Activated naive CD8-positive, alpha-beta T cell (primary cell): ENCODE results near the gene MITF.

Experiments
- H3K27ac Mint-ChIP-seq: one replicate; pipeline ENCODE4 v1.8.0; 2021; ENCODE audit warnings: mixed read lengths
- H3K27me3 Mint-ChIP-seq: one replicate; pipeline ENCODE4 v1.8.0; 2021; ENCODE audit warnings: mixed read lengths
- H3K36me3 Mint-ChIP-seq: one replicate; pipeline ENCODE4 v1.8.0; 2021; ENCODE audit warnings: mixed read lengths
- H3K4me1 Mint-ChIP-seq: one replicate; pipeline ENCODE4 v1.8.0; 2021; ENCODE audit warnings: low read depth, mixed read lengths
- H3K4me3 Mint-ChIP-seq: one replicate; pipeline ENCODE4 v1.8.0; 2021; ENCODE audit warnings: mild to moderate bottlenecking, mixed read lengths
- H3K9me3 Mint-ChIP-seq: one replicate; pipeline ENCODE4 v1.8.0; 2021; ENCODE audit warnings: low read depth, mixed read lengths

The MITF gene

GRCh38 chr3:69815970-69816369, 76.7 kb downstream of the MITF start:
- H3K4me1 Mint-ChIP-seq, result no peaks in the 10 kb centered on the region
- H3K9me3 Mint-ChIP-seq, result no peaks in the 10 kb centered on the region
- H3K27ac Mint-ChIP-seq, result no peak overlapping the region
- peaks cover 3% of the 10 kb centered on the region for H3K27me3 Mint-ChIP-seq
- H3K4me3 Mint-ChIP-seq, result no peak overlapping the region
- H3K36me3 Mint-ChIP-seq, result no peaks in the 10 kb centered on the region

GRCh38 chr3:69817988-69818387, 78.7 kb downstream of the MITF start:
- no peak overlapping the region for H3K27ac Mint-ChIP-seq
- H3K4me1 Mint-ChIP-seq, result no peaks in the 10 kb centered on the region
- peaks cover 3% of the 10 kb centered on the region for H3K27me3 Mint-ChIP-seq
- no peaks in the 10 kb centered on the region for H3K36me3 Mint-ChIP-seq
- H3K9me3 Mint-ChIP-seq, result no peaks in the 10 kb centered on the region
- no peak overlapping the region for H3K4me3 Mint-ChIP-seq

GRCh38 chr3:69819282-69819681, 80.0 kb downstream of the MITF start:
- Mint-ChIP-seq H3K4me1 (no peaks in the 10 kb centered on the region), H3K27me3 (peaks cover 3% of the 10 kb centered on the region), H3K27ac (no peak overlapping the region), H3K9me3 (no peaks in the 10 kb centered on the region), H3K36me3 (no peaks in the 10 kb centered on the region), H3K4me3 (no peak overlapping the region)

DNA sequence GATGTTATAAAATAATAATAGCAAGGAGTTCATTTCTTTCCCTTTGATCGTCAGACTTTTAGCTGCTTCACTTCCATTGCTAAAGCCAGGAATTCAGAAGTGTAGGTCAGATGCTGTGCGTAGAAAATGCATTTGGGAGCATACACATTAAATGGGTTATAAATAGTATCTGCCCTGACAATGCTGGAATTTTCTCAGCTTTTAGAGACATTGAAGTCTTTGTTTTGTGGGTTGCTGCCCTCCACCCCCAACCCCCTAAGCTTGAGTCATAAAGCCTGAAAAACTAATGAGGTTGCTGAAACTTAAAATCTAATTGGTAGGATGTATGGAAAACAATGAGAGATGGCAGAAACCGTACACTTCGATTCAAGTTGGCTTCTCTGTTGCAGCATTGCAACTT, 81.9 kb downstream of the MITF start:
- H3K9me3 Mint-ChIP-seq, result no peaks in the 10 kb centered on the region

GRCh38 chr3:69823743-69824142, 84.5 kb downstream of the MITF start:
- no peak overlapping the region for H3K27ac Mint-ChIP-seq
- no peak overlapping the region for H3K4me3 Mint-ChIP-seq
- H3K9me3 Mint-ChIP-seq, result no peaks in the 10 kb centered on the region
- no peaks in the 10 kb centered on the region for H3K36me3 Mint-ChIP-seq
- no peaks in the 10 kb centered on the region for H3K4me1 Mint-ChIP-seq
- H3K27me3 Mint-ChIP-seq, result no peaks in the 10 kb centered on the region

More for the DNA sequence above, 81.9 kb downstream of the MITF start:
- no peaks in the 10 kb centered on the region for H3K4me1 Mint-ChIP-seq
- H3K27me3 Mint-ChIP-seq, result peaks cover 3% of the 10 kb centered on the region
- no peaks in the 10 kb centered on the region for H3K36me3 Mint-ChIP-seq
- no peak overlapping the region for H3K4me3 Mint-ChIP-seq
- H3K27ac Mint-ChIP-seq, result no peak overlapping the region

DNA sequence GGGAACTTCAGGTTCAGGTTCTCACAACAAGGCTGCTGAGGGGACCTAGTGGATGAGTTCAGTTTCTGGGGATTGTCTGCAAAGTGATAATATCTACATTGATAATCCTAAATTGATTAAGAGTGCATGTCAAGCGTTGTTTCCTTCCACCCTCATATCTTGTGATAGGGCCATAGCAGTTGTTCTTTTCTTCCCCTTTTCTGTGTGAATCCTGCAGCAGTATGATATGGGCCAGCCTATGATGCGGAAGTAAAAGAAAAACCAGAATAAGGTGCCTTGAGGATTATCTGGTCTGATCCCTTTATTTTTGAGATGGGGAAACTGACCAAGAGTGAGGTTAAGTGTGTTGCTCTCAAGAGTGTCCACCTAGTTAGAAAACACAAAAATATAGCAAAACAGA, 86.2 kb downstream of the MITF start:
- no peak overlapping the region for H3K27ac Mint-ChIP-seq
- no peaks in the 10 kb centered on the region for H3K27me3 Mint-ChIP-seq
- no peaks in the 10 kb centered on the region for H3K36me3 Mint-ChIP-seq
- H3K4me3 Mint-ChIP-seq, result no peak overlapping the region
- no peaks in the 10 kb centered on the region for H3K4me1 Mint-ChIP-seq
- no peaks in the 10 kb centered on the region for H3K9me3 Mint-ChIP-seq

DNA sequence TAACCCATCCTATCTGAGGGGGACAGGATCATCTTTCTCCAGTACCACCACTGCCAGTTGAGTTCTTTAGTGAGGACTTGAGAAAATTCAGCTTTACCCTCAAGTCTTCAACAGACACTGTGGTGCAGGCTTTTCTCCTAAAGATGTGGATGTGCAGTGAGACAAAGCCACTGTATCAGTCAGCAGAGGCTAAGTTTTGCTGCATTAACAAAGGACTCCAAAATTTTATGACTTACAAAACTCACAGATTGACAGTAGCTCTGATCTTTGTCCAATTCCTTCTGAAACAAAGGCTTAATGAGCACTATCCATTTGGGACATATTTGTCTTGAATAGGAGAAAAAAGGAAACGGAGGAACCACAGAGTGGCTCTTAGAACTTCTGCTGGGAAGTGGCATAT, 87.9 kb downstream of the MITF start:
- Mint-ChIP-seq H3K4me1 (no peaks in the 10 kb centered on the region), H3K27ac (no peak overlapping the region), H3K27me3 (no peaks in the 10 kb centered on the region), H3K36me3 (no peaks in the 10 kb centered on the region), H3K9me3 (no peaks in the 10 kb centered on the region), H3K4me3 (no peak overlapping the region)

- Mint-ChIP-seq H3K4me1 (no peaks in the 10 kb centered on the region), H3K9me3 (no peaks in the 10 kb centered on the region)
Measured at GRCh38 chr3:69828817-69829216, 89.6 kb downstream of the MITF start.

GRCh38 chr3:69830147-69830546, 90.9 kb downstream of the MITF start:
- no peak overlapping the region for H3K27ac Mint-ChIP-seq
- no peaks in the 10 kb centered on the region for H3K4me1 Mint-ChIP-seq
- no peaks in the 10 kb centered on the region for H3K27me3 Mint-ChIP-seq
- peaks cover 4% of the 10 kb centered on the region for H3K9me3 Mint-ChIP-seq
- H3K36me3 Mint-ChIP-seq, result no peaks in the 10 kb centered on the region
- no peak overlapping the region for H3K4me3 Mint-ChIP-seq

More at GRCh38 chr3:69828817-69829216, 89.6 kb downstream of the MITF start:
- Mint-ChIP-seq H3K4me3 (no peak overlapping the region), H3K27ac (no peak overlapping the region), H3K27me3 (no peaks in the 10 kb centered on the region), H3K36me3 (no peaks in the 10 kb centered on the region)

- Mint-ChIP-seq H3K27ac (no peak overlapping the region), H3K4me3 (no peak overlapping the region), H3K9me3 (peaks cover 13% of the 10 kb centered on the region), H3K27me3 (no peaks in the 10 kb centered on the region), H3K4me1 (no peaks in the 10 kb centered on the region), H3K36me3 (no peaks in the 10 kb centered on the region)
Measured at GRCh38 chr3:69831737-69832136, 92.5 kb downstream of the MITF start.

DNA sequence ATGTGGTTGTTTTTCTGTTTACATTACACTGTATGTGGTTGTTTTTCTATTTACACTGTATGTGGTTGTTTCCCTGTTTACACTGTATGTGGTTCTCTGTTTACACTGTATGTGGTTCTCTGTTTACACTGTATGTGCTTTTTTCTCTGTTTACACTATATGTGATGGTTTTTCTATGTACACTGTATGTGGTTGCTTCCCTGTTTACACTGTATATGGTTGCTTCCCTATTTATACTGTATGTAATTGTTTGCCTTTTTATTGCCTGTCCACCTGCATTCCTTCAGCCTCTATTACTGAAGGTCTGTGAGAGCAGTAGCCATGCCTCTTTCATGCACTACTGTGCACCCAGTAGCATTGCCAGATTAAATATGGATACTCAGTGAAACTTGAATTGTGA, 94.3 kb downstream of the MITF start:
- Mint-ChIP-seq H3K27me3 (no peaks in the 10 kb centered on the region), H3K9me3 (peaks cover 13% of the 10 kb centered on the region), H3K4me3 (no peak overlapping the region), H3K27ac (no peak overlapping the region), H3K36me3 (no peaks in the 10 kb centered on the region), H3K4me1 (no peaks in the 10 kb centered on the region)

DNA sequence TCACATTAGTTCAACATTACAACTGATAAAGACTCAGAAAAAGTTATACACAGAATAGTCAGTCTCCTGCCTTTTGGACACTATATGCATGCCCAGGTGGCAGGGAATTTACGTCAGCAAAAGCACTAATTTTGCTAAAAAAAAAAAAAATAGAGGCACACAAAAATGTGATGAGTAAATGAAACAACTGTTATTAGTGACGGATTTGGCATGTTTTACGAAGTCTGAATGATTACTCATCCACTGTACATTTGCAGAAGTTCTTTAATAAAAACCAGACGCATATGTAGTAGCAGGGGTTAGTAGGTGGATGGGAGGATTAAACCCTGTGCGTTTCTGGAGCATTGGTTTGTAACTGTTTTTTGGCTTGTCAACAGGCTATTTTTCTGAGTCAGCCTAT, 99.0 kb downstream of the MITF start:
- H3K9me3 Mint-ChIP-seq, result peaks cover 13% of the 10 kb centered on the region
- no peak overlapping the region for H3K4me3 Mint-ChIP-seq
- H3K27ac Mint-ChIP-seq, result no peak overlapping the region
- peaks cover 2% of the 10 kb centered on the region for H3K27me3 Mint-ChIP-seq
- H3K36me3 Mint-ChIP-seq, result no peaks in the 10 kb centered on the region
- H3K4me1 Mint-ChIP-seq, result no peaks in the 10 kb centered on the region

GRCh38 chr3:69838696-69839515, 99.6 kb downstream of the MITF start:
- H3K4me1 Mint-ChIP-seq, result no peaks in the 10 kb centered on the region
- no peak overlapping the region for H3K4me3 Mint-ChIP-seq
- peaks cover 13% of the 10 kb centered on the region for H3K9me3 Mint-ChIP-seq
- no peak overlapping the region for H3K27ac Mint-ChIP-seq
- no peaks in the 10 kb centered on the region for H3K36me3 Mint-ChIP-seq
- H3K27me3 Mint-ChIP-seq, result peaks cover 2% of the 10 kb centered on the region

DNA sequence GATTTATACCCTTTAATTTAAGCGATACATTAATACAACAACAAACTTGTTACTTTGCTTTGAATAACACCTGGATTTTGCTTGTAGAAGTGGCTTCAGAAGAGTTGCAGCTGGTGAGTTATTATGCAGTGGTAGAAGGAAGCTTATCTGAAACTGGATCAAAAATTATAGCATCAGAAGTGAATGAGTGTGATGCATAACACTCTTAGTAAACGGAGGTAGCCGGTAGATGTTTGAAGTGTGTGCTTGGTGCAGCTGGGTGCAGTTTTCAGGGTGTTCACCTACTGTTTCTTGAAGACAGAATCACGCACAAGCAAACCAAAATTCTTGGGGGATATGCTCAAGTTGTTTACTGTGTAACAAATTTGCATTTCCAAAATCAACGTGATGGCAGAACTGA, 103.1 kb downstream of the MITF start:
- no peaks in the 10 kb centered on the region for H3K36me3 Mint-ChIP-seq
- H3K27me3 Mint-ChIP-seq, result peaks cover 2% of the 10 kb centered on the region
- H3K9me3 Mint-ChIP-seq, result no peaks in the 10 kb centered on the region
- H3K4me3 Mint-ChIP-seq, result no peak overlapping the region
- H3K27ac Mint-ChIP-seq, result no peak overlapping the region
- no peaks in the 10 kb centered on the region for H3K4me1 Mint-ChIP-seq

- H3K4me3 Mint-ChIP-seq, result no peak overlapping the region
Measured at GRCh38 chr3:69842789-69843188, 103.5 kb downstream of the MITF start.

DNA sequence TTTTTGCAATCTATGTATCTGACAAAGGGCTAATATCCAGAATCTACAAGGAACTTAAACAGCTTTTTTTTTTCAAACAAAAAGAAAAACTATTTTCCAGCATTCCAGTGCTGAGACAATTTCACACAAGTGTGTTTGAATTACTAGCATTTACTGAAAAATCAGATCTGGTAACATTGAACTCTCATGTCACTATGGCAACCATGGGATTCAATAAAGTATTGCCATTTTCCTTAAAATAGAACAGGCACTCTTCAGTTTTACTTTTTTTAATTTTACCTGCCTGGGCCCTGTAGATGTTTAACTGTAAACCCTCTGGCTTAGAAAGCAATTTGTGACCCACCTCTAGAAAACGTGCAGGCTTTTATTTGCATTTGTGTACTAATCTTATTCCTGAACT, 105.4 kb downstream of the MITF start:
- H3K4me3 Mint-ChIP-seq, result no peak overlapping the region
- H3K4me1 Mint-ChIP-seq, result no peaks in the 10 kb centered on the region
- H3K27ac Mint-ChIP-seq, result no peak overlapping the region
- no peaks in the 10 kb centered on the region for H3K9me3 Mint-ChIP-seq
- peaks cover 2% of the 10 kb centered on the region for H3K27me3 Mint-ChIP-seq
- H3K36me3 Mint-ChIP-seq, result no peaks in the 10 kb centered on the region

More at GRCh38 chr3:69842789-69843188, 103.5 kb downstream of the MITF start:
- Mint-ChIP-seq H3K27me3 (peaks cover 2% of the 10 kb centered on the region), H3K9me3 (no peaks in the 10 kb centered on the region), H3K36me3 (no peaks in the 10 kb centered on the region), H3K4me1 (no peaks in the 10 kb centered on the region), H3K27ac (no peak overlapping the region)
